ENCODE results near the gene BZW1. TPM values are rescaled to one million over a fixed set of nuclear protein-coding genes. Genes with fewer than 3 reads are reported as not detected.

Gene BZW1
- total RNA-seq, 1 experiment from 2014 or later = 454 TPM

DNA sequence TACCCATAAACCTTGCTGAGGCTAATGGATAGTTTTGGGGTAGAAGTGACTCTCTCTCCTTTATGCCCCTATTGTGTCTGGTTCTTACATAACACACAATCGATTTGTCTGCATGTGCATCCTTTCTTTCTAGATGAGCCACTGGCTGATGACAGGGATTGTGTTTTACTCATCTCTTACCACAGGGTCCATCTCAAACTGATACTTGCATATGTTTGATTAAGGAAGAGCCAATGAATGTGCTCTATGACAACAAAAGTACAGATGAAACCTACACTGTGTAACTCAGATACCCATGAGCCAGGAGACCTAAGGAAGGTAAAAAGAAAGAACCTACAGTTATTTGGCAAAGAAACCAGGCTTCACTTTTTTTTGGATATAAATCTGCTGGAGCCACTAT, 13.2 kb upstream of the BZW1 start (continued):
- TF ChIP-seq, protein P1, sequence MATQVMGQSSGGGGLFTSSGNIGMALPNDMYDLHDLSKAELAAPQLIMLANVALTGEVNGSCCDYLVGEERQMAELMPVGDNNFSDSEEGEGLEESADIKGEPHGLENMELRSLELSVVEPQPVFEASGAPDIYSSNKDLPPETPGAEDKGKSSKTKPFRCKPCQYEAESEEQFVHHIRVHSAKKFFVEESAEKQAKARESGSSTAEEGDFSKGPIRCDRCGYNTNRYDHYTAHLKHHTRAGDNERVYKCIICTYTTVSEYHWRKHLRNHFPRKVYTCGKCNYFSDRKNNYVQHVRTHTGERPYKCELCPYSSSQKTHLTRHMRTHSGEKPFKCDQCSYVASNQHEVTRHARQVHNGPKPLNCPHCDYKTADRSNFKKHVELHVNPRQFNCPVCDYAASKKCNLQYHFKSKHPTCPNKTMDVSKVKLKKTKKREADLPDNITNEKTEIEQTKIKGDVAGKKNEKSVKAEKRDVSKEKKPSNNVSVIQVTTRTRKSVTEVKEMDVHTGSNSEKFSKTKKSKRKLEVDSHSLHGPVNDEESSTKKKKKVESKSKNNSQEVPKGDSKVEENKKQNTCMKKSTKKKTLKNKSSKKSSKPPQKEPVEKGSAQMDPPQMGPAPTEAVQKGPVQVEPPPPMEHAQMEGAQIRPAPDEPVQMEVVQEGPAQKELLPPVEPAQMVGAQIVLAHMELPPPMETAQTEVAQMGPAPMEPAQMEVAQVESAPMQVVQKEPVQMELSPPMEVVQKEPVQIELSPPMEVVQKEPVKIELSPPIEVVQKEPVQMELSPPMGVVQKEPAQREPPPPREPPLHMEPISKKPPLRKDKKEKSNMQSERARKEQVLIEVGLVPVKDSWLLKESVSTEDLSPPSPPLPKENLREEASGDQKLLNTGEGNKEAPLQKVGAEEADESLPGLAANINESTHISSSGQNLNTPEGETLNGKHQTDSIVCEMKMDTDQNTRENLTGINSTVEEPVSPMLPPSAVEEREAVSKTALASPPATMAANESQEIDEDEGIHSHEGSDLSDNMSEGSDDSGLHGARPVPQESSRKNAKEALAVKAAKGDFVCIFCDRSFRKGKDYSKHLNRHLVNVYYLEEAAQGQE (IDR thresholded peaks at IDR 0.05; ENCODE audit: low read depth) = no peak
- no peak for TF ChIP-seq POLR2AphosphoS5 (IDR thresholded peaks at IDR 0.05; ENCODE audit: low read depth, low read length)

DNA sequence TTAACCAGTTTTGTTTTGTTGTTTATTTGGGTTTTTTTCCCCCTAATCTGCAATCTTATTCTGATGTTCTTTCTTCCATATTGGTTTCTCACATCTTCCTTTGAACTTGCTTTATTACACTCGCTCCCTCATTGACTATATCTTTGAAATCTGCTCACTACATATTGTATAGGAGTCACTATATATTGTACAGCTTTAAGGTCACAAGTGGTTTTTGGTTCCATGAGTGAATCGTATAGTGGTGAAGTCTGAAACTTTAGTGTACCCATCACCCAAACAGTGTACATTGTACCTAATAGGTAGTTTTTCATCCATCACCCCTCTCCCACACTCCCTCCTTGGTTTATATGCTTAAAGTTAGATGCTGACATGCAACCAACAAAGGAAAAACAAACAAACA, 11.3 kb upstream of the BZW1 start:
- H3K27me3 ChIP-seq (ENCODE audit: insufficient read depth, low read length) = no peaks in the 10 kb centered on the region
- H3K79me2 ChIP-seq (ENCODE audit: insufficient read depth, low read length) = no peaks in the 10 kb centered on the region
- no peak overlapping the region for H3K9ac ChIP-seq (ENCODE audit: low read length)
- BruUV-seq (replicated peaks) = no TSS peak
- H3K4me2 ChIP-seq (ENCODE audit: low read length) = no peak overlapping the region
- no peak for ATAC-seq
- H3K36me3 ChIP-seq (ENCODE audit: control insufficient read depth in 1 of 2, insufficient read depth in 2 of 2, low read length in 2 of 2) = no peaks in the 10 kb centered on the region
- H3K4me1 ChIP-seq (ENCODE audit: control insufficient read depth in 1 of 2, insufficient read depth in 2 of 2, low read length in 2 of 2) = no peaks in the 10 kb centered on the region
- intact Hi-C loops (cut with micrococcal nuclease) = no loop called here
- ChIA-PET RAD21 (ENCODE audit: low non-redundant PET in 1 of 2, low total read pairs in 2 of 2, uncharacterized antibody in 2 of 2, unreplicated experiment in 2 of 2) (no interaction called here), CTCF (no interaction called here), POLR2A (no interaction called here)
- H2AFZ ChIP-seq (ENCODE audit: low read depth, low read length, poor library complexity, severe bottlenecking) = no peak overlapping the region
- no peaks in the 10 kb centered on the region for H4K20me1 ChIP-seq (ENCODE audit: insufficient read depth)
- no peaks in the 10 kb centered on the region for H3K9me3 ChIP-seq (ENCODE audit: control insufficient read depth in 1 of 2, insufficient read depth in 1 of 2, low read depth in 1 of 2, low read length in 2 of 2)
- no peak for DNase-seq (ENCODE audit: low read depth, low spot score)
- no peaks in the 10 kb centered on the region for H3K9me2 ChIP-seq (ENCODE audit: insufficient read depth)
- no peak overlapping the region for H3K27ac ChIP-seq (ENCODE audit: low read depth, low read length)
- H3K4me3 ChIP-seq (replicated peaks in 1 of 2; ENCODE audit: low read depth in 1 of 2, low read length in 2 of 2) = no peak overlapping the region
- no peak for TF ChIP-seq CBX3 (IDR thresholded peaks at IDR 0.05; ENCODE audit: low read depth)
- TF ChIP-seq, protein P1 (IDR thresholded peaks at IDR 0.05; ENCODE audit: low read depth) = no peak
- TF ChIP-seq, protein P2, sequence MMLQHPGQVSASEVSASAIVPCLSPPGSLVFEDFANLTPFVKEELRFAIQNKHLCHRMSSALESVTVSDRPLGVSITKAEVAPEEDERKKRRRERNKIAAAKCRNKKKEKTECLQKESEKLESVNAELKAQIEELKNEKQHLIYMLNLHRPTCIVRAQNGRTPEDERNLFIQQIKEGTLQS (IDR thresholded peaks at IDR 0.05) = no peak
- TF ChIP-seq EZH2phosphoT487 (IDR thresholded peaks at IDR 0.05; ENCODE audit: borderline replicate concordance) = no peak
- TF ChIP-seq, protein P3, sequence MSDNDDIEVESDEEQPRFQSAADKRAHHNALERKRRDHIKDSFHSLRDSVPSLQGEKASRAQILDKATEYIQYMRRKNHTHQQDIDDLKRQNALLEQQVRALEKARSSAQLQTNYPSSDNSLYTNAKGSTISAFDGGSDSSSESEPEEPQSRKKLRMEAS (IDR thresholded peaks at IDR 0.05) = no peak
- no peak for TF ChIP-seq TCF7L2 (IDR thresholded peaks at IDR 0.05; ENCODE audit: borderline replicate concordance, extremely low read depth, insufficient read depth, insufficient read length)
- no peak for TF ChIP-seq POLR2A (IDR thresholded peaks at IDR 0.05; ENCODE audit: borderline replicate concordance, extremely low read depth, insufficient read depth, insufficient read length)
- TF ChIP-seq, protein P4, sequence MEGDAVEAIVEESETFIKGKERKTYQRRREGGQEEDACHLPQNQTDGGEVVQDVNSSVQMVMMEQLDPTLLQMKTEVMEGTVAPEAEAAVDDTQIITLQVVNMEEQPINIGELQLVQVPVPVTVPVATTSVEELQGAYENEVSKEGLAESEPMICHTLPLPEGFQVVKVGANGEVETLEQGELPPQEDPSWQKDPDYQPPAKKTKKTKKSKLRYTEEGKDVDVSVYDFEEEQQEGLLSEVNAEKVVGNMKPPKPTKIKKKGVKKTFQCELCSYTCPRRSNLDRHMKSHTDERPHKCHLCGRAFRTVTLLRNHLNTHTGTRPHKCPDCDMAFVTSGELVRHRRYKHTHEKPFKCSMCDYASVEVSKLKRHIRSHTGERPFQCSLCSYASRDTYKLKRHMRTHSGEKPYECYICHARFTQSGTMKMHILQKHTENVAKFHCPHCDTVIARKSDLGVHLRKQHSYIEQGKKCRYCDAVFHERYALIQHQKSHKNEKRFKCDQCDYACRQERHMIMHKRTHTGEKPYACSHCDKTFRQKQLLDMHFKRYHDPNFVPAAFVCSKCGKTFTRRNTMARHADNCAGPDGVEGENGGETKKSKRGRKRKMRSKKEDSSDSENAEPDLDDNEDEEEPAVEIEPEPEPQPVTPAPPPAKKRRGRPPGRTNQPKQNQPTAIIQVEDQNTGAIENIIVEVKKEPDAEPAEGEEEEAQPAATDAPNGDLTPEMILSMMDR (IDR thresholded peaks at IDR 0.05 in 2 of 3, conservative IDR thresholded peaks at IDR 0.05 in 1 of 3; ENCODE audit: borderline replicate concordance in 1 of 3, insufficient read depth in 1 of 3, low read depth in 2 of 3, low read length in 2 of 3) = no peak
- no peak for TF ChIP-seq SRF (IDR thresholded peaks at IDR 0.05; ENCODE audit: low read depth)
- no peak for TF ChIP-seq POLR2AphosphoS5 (IDR thresholded peaks at IDR 0.05; ENCODE audit: low read depth, low read length)
